HepG2 (cell line): ENCODE results near the gene TH. TPM values are rescaled to one million over a fixed set of nuclear protein-coding genes. Genes with fewer than 3 reads are reported as not detected.

Experiments used
- ATAC-seq: fragments of 200-7000 bp; cut with Tn5 transposase; 3 replicates; pipeline ENCODE4 v1.9.1; 2020; ENCODE audit warnings: mild to moderate bottlenecking, moderate library complexity
- BruUV-seq: library from RNA; stranded (reverse); fragments of 400-500 nt; replicated peaks from 2 replicates; lab custom pipeline; 2021; lab: Mats Ljungman, UMichigan
- CTCF ChIA-PET: fragments of 300-600 bp; formaldehyde crosslinking; extraction: SDS; loops from one replicate; lab custom pipeline; 2021; ENCODE audit warnings: low total read pairs, inconsistent platforms, low intra/inter-chr PET ratio; lab: Yijun Ruan, JAX
- POLR2A ChIA-PET: fragments of 350-600 bp; sonication (Branson Sonifier 250); formaldehyde crosslinking; loops from one replicate; lab custom pipeline; 2020; ENCODE audit warnings: antibody characterized with exemption, inconsistent platforms; lab: Yijun Ruan, JAX
- DNase-seq: peaks from one replicate; pipeline ENCODE4 v3.0.0-alpha.2; 2015; ENCODE audit warnings: low spot score
- FAIRE-seq: peaks from 3 replicates; lab custom pipeline; 2011; peaks lifted over from hg19 to GRCh38; lab: Jason Lieb, UNC
- H2AFZ ChIP-seq: one replicate; pipeline ENCODE4 v1.6.1; 2011; ENCODE audit warnings: low read length, inconsistent platforms
- H3K27ac ChIP-seq: fragments of 300-600 bp; 3 replicates; pipeline ENCODE4 v1.8.0; 2011; ENCODE audit warnings: mixed run types, mild to moderate bottlenecking, mixed read lengths, low read length, inconsistent platforms; ENCODE audit not compliant: insufficient read depth; ENCODE audit errors: extremely low read length
- H3K27me3 ChIP-seq, 2 experiments: fragments of 200-600 bp in 1 of 2; 2 replicates in 1 of 2; 3 replicates in 1 of 2; pipeline versions ENCODE4 v1.6.0 to v1.8.0; 2011; ENCODE audit warnings: low read length in 2 of 2, mild to moderate bottlenecking in 2 of 2, moderate library complexity in 2 of 2, inconsistent platforms in 1 of 2; ENCODE audit not compliant: insufficient read depth in 2 of 2, control insufficient read depth in 1 of 2
- H3K36me3 ChIP-seq, 2 experiments: fragments of 200-600 bp in 1 of 2; replicated peaks in 1 of 2; 2 replicates in 1 of 2; 3 replicates in 1 of 2; pipeline versions ENCODE4 v1.5.1 to v1.8.0; 2011; ENCODE audit warnings: low read length in 2 of 2, inconsistent platforms in 1 of 2; ENCODE audit not compliant: insufficient read depth in 2 of 2, control insufficient read depth in 1 of 2
- H3K4me1 ChIP-seq: 2 replicates; pipeline ENCODE4 v1.5.1; 2012; ENCODE audit warnings: low read length, inconsistent platforms; ENCODE audit not compliant: insufficient read depth
- H3K4me2 ChIP-seq: 2 replicates; pipeline ENCODE4 v1.6.0; 2011; ENCODE audit warnings: low read depth, low read length, inconsistent platforms
- H3K4me3 ChIP-seq, 3 experiments: fragments of 200-600 bp in 1 of 3; sonication (generic), shearing (Covaris generic) in 1 of 3; replicated peaks in 1 of 3; 2 replicates each; pipeline ENCODE4 v1.5.1; 2011 to 2016; ENCODE audit warnings: low read length in 3 of 3, inconsistent platforms in 2 of 3, low read depth in 2 of 3, mild to moderate bottlenecking in 2 of 3, control low read depth in 1 of 3, mixed read lengths in 1 of 3; ENCODE audit not compliant: insufficient read depth in 1 of 3
- H3K79me2 ChIP-seq: one replicate; pipeline ENCODE4 v1.6.1; 2011; ENCODE audit warnings: low read length, inconsistent platforms; ENCODE audit not compliant: insufficient read depth
- H3K9ac ChIP-seq: 2 replicates; pipeline ENCODE4 v1.6.0; 2011; ENCODE audit warnings: mild to moderate bottlenecking, low read depth, low read length, inconsistent platforms; ENCODE audit not compliant: insufficient read depth
- H3K9me3 ChIP-seq: 2 replicates; pipeline ENCODE4 v1.5.1; 2012; ENCODE audit warnings: mild to moderate bottlenecking, low read length
- H4K20me1 ChIP-seq: 2 replicates; pipeline ENCODE4 v1.6.0; 2011; ENCODE audit warnings: inconsistent platforms, mild to moderate bottlenecking, low read length, moderate library complexity; ENCODE audit not compliant: insufficient read depth
- ATF5 ChIP-seq: sonication (generic); formaldehyde crosslinking; IDR thresholded peaks from 2 replicates; pipeline ENCODE4 v1.4.0; 2020; ENCODE audit warnings: mild to moderate bottlenecking, low read depth, missing genetic modification reagents
- GFI1 ChIP-seq: sonication (generic); formaldehyde crosslinking; IDR thresholded peaks from 2 replicates; pipeline ENCODE4 v1.5.0; 2020; ENCODE audit warnings: missing genetic modification reagents, mild to moderate bottlenecking, borderline replicate concordance
- GTF3A ChIP-seq: sonication (generic); formaldehyde crosslinking; conservative IDR thresholded peaks from 2 replicates; pipeline ENCODE4 v1.4.0; 2020; ENCODE audit warnings: mild to moderate bottlenecking, missing genetic modification reagents
- LBX2 ChIP-seq: sonication (generic); formaldehyde crosslinking; IDR thresholded peaks from 2 replicates; pipeline ENCODE4 v1.5.0; 2020; ENCODE audit warnings: missing genetic modification reagents, mild to moderate bottlenecking, borderline replicate concordance
- SKI ChIP-seq: fragments of 450-650 bp; IDR thresholded peaks from one replicate; pipeline ENCODE4 v1.6.1; 2018; ENCODE audit warnings: mild to moderate bottlenecking; ENCODE audit not compliant: partially characterized antibody
- ZNF230 ChIP-seq: sonication (generic); formaldehyde crosslinking; IDR thresholded peaks from 2 replicates; pipeline ENCODE4 v1.4.0; 2020; ENCODE audit warnings: mild to moderate bottlenecking, missing genetic modification reagents
- ZNF234 ChIP-seq: sonication (generic); formaldehyde crosslinking; conservative IDR thresholded peaks from 2 replicates; pipeline ENCODE4 v1.5.1; 2020; ENCODE audit warnings: mild to moderate bottlenecking, missing genetic modification reagents
- ZNF282 ChIP-seq: fragments of 450-650 bp; IDR thresholded peaks from 2 replicates; pipeline ENCODE4 v1.6.1; 2018; ENCODE audit not compliant: partially characterized antibody
- ZNF530 ChIP-seq: sonication (generic); formaldehyde crosslinking; IDR thresholded peaks from 2 replicates; pipeline ENCODE4 v1.5.0; 2020; ENCODE audit warnings: low read depth, mild to moderate bottlenecking, missing genetic modification reagents
- WGBS: methylation state at CpG from one replicate; pipeline ENCODE4 v1.1.6; 2017; ENCODE audit warnings: low lambda C conversion rate; 5-methylcytosine and 5-hydroxymethylcytosine counted together
- in situ Hi-C: cut with HindIII; loops from 2 replicates; pipeline ENCODE4 v1.10.0; 2017; ENCODE audit warnings: low pct_unique_long_range_greater_than_20kb; ENCODE audit not compliant: extremely low pct_ligation_motif_present
- intact Hi-C: fragments of 100-400 bp; cut with micrococcal nuclease; formaldehyde crosslinking; loops from one replicate; pipeline ENCODE4 v1.10.0; 2022; ENCODE audit not compliant: unreplicated experiment
- polyA plus RNA-seq, 8 experiments: library from polyadenylated mRNA; depleted of rRNA in 3 of 8; stranded (reverse) in 7 of 8; unstranded in 1 of 8; fragments of >200 nt; fragmentation: Illumina TruSeq in 4 of 8; extraction: Trizol in 4 of 8; gene quantifications; 2 replicates each; pipeline versions ENCODE4 v1.2.1 to v1.2.3, GENCODE V29; 2011 to 2016; ENCODE audit warnings: low read depth in 4 of 8, missing spikeins in 1 of 8, mixed read lengths in 1 of 8; ENCODE audit not compliant: insufficient read depth in 1 of 8
- total RNA-seq, 5 experiments: library from RNA; depleted of rRNA; stranded (reverse); fragments of >200 nt; fragmentation: Illumina TruSeq; extraction: Trizol; gene quantifications; 2 replicates each; pipeline ENCODE4 v1.2.3, GENCODE V29; 2016; ENCODE audit warnings: low read depth in 1 of 5

Gene TH
- total and polyA plus RNA-seq, 2 of the 13 experiments (the other 11 are each of a cell fraction or from before 2014, with no cell fraction given): 0.36 TPM; not detected in 1

DNA sequence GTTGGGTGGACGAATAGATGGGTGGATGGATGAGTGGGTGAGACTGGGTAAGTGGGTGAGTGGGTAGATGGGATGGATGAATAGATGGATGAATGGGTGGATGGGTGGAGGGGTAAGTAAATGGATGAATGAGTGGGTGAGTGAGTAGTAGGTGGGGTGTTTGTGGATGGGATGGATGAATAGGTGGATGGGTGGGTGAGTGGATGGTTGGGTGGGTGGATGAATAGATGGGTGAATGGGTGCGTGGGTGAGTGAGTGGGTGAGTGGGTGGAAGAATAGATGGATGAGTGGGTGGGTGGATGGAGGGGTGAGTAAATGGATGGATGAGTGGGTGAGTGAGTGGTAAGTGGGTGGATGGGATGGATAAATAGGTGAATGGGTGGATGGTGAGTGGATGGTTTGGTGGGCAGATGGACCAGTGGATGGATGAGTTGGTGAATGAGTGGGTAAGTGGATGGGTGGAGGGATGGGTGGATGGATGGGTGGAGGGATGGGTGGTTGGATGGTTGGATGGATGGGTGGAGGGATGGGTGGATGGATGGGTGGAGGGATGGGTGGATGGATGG, 45.0 kb downstream of the TH start:
- H3K79me2 ChIP-seq: no peaks in the 10 kb centered on the region
- FAIRE-seq (no peak), DNase-seq (no peak), ATAC-seq (no peak)
- no peaks in the 10 kb centered on the region for H3K27me3 ChIP-seq
- TF ChIP-seq GFI1 (CRISPR knock-in tag) (no peak), ATF5 (CRISPR knock-in tag) (no peak), ZNF530 (CRISPR knock-in tag) (no peak), ZNF282 (no peak), GTF3A (CRISPR knock-in tag) (no peak), ZNF230 (CRISPR knock-in tag) (no peak), LBX2 (CRISPR knock-in tag) (no peak), ZNF234 (CRISPR knock-in tag) (no peak), SKI (no peak)
- H4K20me1 ChIP-seq: peaks cover 12% of the 10 kb centered on the region; the same call in 1 of the 2 replicates
- ChIA-PET CTCF (no interaction called here), POLR2A (no interaction called here)
- WGBS: 43% methylated on average over 2 of the region's 2 CpGs
- no peak overlapping the region for H3K9ac ChIP-seq
- no peaks in the 10 kb centered on the region for H3K9me3 ChIP-seq
- H3K27ac ChIP-seq: no peak overlapping the region
- H3K36me3 ChIP-seq: peaks cover 3 to 9% of the 10 kb centered on the region in 2 experiments; a peak in 4 of 5 replicates
- H2AFZ ChIP-seq: no peak overlapping the region
- BruUV-seq: no TSS peak
- in situ Hi-C loops (no loop called here), intact Hi-C loops (no loop called here)
- no peak overlapping the region for H3K4me2 ChIP-seq
- H3K4me3 ChIP-seq: no peak overlapping the region
- H3K4me1 ChIP-seq: peaks cover 28% of the 10 kb centered on the region
